Measurements from ENCODE around the gene GNMT.

DNA sequence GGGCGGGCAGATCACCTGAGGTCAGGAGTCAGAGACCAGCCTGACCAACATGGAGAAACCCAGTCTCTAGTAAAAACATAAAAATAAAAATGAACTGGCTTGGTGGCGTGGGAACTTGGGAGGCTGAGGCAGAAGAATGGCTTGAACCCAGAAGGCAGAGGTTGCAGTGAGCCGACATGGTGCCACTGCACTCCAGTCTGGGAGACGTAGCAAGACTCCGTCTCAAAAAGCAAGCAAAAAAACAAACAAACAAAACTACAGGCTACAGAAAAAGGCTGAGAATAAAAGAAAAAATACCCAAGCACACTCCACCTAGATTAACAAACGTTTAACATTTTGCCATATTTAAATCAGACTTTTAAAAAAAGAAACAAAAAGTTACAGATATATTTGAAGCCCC, 38.8 kb upstream of the GNMT start:
- TF ChIP-seq GABPA (IDR thresholded peaks at IDR 0.05 in 1 of 2, conservative IDR thresholded peaks at IDR 0.05 in 1 of 2) = no peak
- TF ChIP-seq, protein P1, sequence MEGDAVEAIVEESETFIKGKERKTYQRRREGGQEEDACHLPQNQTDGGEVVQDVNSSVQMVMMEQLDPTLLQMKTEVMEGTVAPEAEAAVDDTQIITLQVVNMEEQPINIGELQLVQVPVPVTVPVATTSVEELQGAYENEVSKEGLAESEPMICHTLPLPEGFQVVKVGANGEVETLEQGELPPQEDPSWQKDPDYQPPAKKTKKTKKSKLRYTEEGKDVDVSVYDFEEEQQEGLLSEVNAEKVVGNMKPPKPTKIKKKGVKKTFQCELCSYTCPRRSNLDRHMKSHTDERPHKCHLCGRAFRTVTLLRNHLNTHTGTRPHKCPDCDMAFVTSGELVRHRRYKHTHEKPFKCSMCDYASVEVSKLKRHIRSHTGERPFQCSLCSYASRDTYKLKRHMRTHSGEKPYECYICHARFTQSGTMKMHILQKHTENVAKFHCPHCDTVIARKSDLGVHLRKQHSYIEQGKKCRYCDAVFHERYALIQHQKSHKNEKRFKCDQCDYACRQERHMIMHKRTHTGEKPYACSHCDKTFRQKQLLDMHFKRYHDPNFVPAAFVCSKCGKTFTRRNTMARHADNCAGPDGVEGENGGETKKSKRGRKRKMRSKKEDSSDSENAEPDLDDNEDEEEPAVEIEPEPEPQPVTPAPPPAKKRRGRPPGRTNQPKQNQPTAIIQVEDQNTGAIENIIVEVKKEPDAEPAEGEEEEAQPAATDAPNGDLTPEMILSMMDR (IDR thresholded peaks at IDR 0.05; ENCODE audit: low read depth, low read length, missing input control) = no peak
- TF ChIP-seq SP1 (IDR thresholded peaks at IDR 0.05) = no peak
